Measurements from ENCODE around the gene TMEM38B.

Gene TMEM38B

GRCh38 chr9:105708405-105708804 is 14.1 kb downstream of the TMEM38B start (continued):
- TF ChIP-seq ZBTB11 (tag by site-specific recombination; conservative IDR thresholded peaks at IDR 0.05; ENCODE audit: low read depth) (no peak), ZNF354C (tag by site-specific recombination; IDR thresholded peaks at IDR 0.05; ENCODE audit: borderline replicate concordance, low read depth) (no peak), ZNF701 (tag by site-specific recombination; IDR thresholded peaks at IDR 0.05) (no peak), RBAK (tag by site-specific recombination; IDR thresholded peaks at IDR 0.05) (no peak), ZNF658 (tag by site-specific recombination; IDR thresholded peaks at IDR 0.05) (no peak)

DNA sequence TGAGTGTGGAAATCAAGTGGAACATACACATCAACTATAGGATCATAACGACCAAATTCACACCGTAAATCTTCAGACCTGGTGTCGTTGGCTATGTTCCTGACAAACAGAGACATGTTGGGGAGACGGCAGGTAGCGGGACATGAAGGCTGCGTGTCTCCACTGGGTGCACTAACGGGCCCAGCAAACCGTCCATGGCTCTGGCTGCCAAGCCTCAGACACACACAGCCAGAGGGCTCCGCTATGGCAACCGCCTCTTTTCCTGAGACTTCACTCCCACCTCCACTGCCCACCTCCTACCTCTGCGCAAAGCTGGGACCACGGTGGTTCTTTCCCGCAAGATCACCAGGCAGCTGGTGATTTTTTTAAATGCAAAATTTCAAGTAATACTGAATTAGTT is 16.3 kb downstream of the TMEM38B start:
- no peaks in the 10 kb centered on the region for H3K9me3 ChIP-seq (ENCODE audit: control insufficient read depth, insufficient read depth, low read depth, low read length)
- ChIA-PET CTCF (no interaction called here), POLR2A (interaction anchor here (1.5 kb wide), 1 partner anchor 16 kb away, joined by 4 read pairs; the partner anchor contains the start of gene TMEM38B)
- H3K4me1 ChIP-seq (ENCODE audit: control insufficient read depth, insufficient read depth, low read length), result no peaks in the 10 kb centered on the region
- no peak overlapping the region for H3K4me3 ChIP-seq (ENCODE audit: low read depth, low read length)
- peaks cover 0 to 39% of the 10 kb centered on the region in 2 experiments; a peak in 2 of 3 replicates for H3K36me3 ChIP-seq (ENCODE audit: control insufficient read depth in 2 of 2, insufficient read depth in 1 of 2, low read length in 2 of 2)
- H3K27ac ChIP-seq (ENCODE audit: extremely low read depth, low read depth, low read length), result no peak overlapping the region
- TF ChIP-seq ZNF624 (tag by site-specific recombination; IDR thresholded peaks at IDR 0.05), result no peak
- TF ChIP-seq ZNF791 (tag by site-specific recombination; IDR thresholded peaks at IDR 0.05), result no peak
- TF ChIP-seq ZNF121 (tag by site-specific recombination; IDR thresholded peaks at IDR 0.05), result no peak
- TF ChIP-seq, protein P1, sequence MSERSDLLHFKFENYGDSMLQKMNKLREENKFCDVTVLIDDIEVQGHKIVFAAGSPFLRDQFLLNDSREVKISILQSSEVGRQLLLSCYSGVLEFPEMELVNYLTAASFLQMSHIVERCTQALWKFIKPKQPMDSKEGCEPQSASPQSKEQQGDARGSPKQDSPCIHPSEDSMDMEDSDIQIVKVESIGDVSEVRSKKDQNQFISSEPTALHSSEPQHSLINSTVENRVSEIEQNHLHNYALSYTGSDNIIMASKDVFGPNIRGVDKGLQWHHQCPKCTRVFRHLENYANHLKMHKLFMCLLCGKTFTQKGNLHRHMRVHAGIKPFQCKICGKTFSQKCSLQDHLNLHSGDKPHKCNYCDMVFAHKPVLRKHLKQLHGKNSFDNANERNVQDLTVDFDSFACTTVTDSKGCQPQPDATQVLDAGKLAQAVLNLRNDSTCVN (tag by site-specific recombination; optimal IDR thresholded peaks at IDR 0.05), result no peak
- TF ChIP-seq, protein P2, sequence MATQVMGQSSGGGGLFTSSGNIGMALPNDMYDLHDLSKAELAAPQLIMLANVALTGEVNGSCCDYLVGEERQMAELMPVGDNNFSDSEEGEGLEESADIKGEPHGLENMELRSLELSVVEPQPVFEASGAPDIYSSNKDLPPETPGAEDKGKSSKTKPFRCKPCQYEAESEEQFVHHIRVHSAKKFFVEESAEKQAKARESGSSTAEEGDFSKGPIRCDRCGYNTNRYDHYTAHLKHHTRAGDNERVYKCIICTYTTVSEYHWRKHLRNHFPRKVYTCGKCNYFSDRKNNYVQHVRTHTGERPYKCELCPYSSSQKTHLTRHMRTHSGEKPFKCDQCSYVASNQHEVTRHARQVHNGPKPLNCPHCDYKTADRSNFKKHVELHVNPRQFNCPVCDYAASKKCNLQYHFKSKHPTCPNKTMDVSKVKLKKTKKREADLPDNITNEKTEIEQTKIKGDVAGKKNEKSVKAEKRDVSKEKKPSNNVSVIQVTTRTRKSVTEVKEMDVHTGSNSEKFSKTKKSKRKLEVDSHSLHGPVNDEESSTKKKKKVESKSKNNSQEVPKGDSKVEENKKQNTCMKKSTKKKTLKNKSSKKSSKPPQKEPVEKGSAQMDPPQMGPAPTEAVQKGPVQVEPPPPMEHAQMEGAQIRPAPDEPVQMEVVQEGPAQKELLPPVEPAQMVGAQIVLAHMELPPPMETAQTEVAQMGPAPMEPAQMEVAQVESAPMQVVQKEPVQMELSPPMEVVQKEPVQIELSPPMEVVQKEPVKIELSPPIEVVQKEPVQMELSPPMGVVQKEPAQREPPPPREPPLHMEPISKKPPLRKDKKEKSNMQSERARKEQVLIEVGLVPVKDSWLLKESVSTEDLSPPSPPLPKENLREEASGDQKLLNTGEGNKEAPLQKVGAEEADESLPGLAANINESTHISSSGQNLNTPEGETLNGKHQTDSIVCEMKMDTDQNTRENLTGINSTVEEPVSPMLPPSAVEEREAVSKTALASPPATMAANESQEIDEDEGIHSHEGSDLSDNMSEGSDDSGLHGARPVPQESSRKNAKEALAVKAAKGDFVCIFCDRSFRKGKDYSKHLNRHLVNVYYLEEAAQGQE (tag by site-specific recombination; IDR thresholded peaks at IDR 0.05), result no peak
- TF ChIP-seq ZNF843 (tag by site-specific recombination; IDR thresholded peaks at IDR 0.05), result no peak
- no peak for TF ChIP-seq ZSCAN4 (tag by site-specific recombination; IDR thresholded peaks at IDR 0.05)
- TF ChIP-seq SALL2 (tag by site-specific recombination; IDR thresholded peaks at IDR 0.05; ENCODE audit: borderline replicate concordance), result no peak
- no peak for TF ChIP-seq ZNF324 (tag by site-specific recombination; IDR thresholded peaks at IDR 0.05)
- no peak for TF ChIP-seq ZNF600 (tag by site-specific recombination; IDR thresholded peaks at IDR 0.05)
- TF ChIP-seq, protein P3, sequence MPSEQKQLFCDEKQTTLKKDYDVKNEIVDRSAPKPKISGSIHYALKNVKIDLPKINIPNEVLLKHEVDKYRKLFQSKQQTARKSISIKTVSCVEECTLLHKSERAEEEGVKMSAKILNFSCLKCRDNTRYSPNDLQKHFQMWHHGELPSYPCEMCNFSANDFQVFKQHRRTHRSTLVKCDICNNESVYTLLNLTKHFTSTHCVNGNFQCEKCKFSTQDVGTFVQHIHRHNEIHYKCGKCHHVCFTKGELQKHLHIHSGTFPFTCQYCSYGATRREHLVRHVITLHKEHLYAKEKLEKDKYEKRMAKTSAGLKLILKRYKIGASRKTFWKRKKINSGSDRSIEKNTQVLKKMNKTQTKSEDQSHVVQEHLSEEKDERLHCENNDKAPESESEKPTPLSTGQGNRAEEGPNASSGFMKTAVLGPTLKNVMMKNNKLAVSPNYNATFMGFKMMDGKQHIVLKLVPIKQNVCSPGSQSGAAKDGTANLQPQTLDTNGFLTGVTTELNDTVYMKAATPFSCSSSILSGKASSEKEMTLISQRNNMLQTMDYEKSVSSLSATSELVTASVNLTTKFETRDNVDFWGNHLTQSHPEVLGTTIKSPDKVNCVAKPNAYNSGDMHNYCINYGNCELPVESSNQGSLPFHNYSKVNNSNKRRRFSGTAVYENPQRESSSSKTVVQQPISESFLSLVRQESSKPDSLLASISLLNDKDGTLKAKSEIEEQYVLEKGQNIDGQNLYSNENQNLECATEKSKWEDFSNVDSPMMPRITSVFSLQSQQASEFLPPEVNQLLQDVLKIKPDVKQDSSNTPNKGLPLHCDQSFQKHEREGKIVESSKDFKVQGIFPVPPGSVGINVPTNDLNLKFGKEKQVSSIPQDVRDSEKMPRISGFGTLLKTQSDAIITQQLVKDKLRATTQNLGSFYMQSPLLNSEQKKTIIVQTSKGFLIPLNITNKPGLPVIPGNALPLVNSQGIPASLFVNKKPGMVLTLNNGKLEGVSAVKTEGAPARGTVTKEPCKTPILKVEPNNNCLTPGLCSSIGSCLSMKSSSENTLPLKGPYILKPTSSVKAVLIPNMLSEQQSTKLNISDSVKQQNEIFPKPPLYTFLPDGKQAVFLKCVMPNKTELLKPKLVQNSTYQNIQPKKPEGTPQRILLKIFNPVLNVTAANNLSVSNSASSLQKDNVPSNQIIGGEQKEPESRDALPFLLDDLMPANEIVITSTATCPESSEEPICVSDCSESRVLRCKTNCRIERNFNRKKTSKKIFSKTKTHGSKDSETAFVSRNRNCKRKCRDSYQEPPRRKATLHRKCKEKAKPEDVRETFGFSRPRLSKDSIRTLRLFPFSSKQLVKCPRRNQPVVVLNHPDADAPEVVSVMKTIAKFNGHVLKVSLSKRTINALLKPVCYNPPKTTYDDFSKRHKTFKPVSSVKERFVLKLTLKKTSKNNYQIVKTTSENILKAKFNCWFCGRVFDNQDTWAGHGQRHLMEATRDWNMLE (tag by site-specific recombination; conservative IDR thresholded peaks at IDR 0.05; ENCODE audit: low read depth), result no peak
